IMR-90 (cell line): Measurements from ENCODE around the gene NUDT12. TPM values are rescaled to one million over a fixed set of nuclear protein-coding genes. Genes with fewer than 3 reads are reported as not detected.

Experiments
- ATAC-seq: fragments of 200-7000 bp; cut with Tn5 transposase; 2 replicates; pipeline ENCODE4 v1.9.1; 2020; ENCODE audit warnings: low read depth, mild to moderate bottlenecking, moderate library complexity
- BruUV-seq: library from RNA; stranded (reverse); fragments of 400-500 nt; replicated peaks from 2 replicates; lab custom pipeline; 2021; lab: Mats Ljungman, UMichigan
- CTCF ChIA-PET: fragments of 300-600 bp; formaldehyde crosslinking; extraction: SDS; loops from one replicate; lab custom pipeline; 2021; ENCODE audit warnings: antibody characterized with exemption; lab: Yijun Ruan, JAX
- POLR2A ChIA-PET: fragments of 300-600 bp; sonication (Branson Sonifier 250); formaldehyde crosslinking; loops from one replicate; lab custom pipeline; 2022; ENCODE audit warnings: antibody characterized with exemption; ENCODE audit not compliant: unreplicated experiment; lab: Charles Lee
- DNase-seq: peaks from one replicate; pipeline ENCODE4 v3.0.0; 2013
- H2AFZ ChIP-seq: replicated peaks from 2 replicates; pipeline ENCODE3; 2013; ENCODE audit warnings: low read length, mild to moderate bottlenecking; ENCODE audit not compliant: poor library complexity
- H2AK5ac ChIP-seq: 2 replicates; pipeline ENCODE4 v1.6.1; 2013; ENCODE audit warnings: low read depth, low read length, inconsistent platforms
- H2AK9ac ChIP-seq: replicated peaks from 2 replicates; pipeline ENCODE3; 2013; ENCODE audit warnings: mild to moderate bottlenecking, low read depth, low read length, moderate library complexity; ENCODE audit not compliant: poor library complexity
- H2BK120ac ChIP-seq: 2 replicates; pipeline ENCODE4 v1.6.1; 2013; ENCODE audit warnings: low read depth, low read length, inconsistent platforms
- H2BK15ac ChIP-seq: 3 replicates; pipeline ENCODE4 v1.6.1; 2013; ENCODE audit warnings: low read depth, low read length, inconsistent platforms
- H2BK20ac ChIP-seq: 2 replicates; pipeline ENCODE4 v1.6.1; 2013; ENCODE audit warnings: low read depth, mild to moderate bottlenecking, inconsistent platforms, low read length, moderate library complexity
- H2BK5ac ChIP-seq: 2 replicates; pipeline ENCODE4 v1.6.1; 2013; ENCODE audit warnings: mild to moderate bottlenecking, low read depth, low read length, inconsistent platforms; ENCODE audit not compliant: poor library complexity, severe bottlenecking
- H3K14ac ChIP-seq: replicated peaks from 2 replicates; pipeline ENCODE4 v1.6.1; 2013; ENCODE audit warnings: low read depth, low read length, inconsistent platforms
- H3K18ac ChIP-seq: 2 replicates; pipeline ENCODE4 v1.6.1; 2013; ENCODE audit warnings: low read depth, low read length, control low read depth
- H3K23ac ChIP-seq: 2 replicates; pipeline ENCODE4 v1.6.1; 2013; ENCODE audit warnings: low read depth, low read length, inconsistent platforms
- H3K27ac ChIP-seq: 2 replicates; pipeline ENCODE4 v1.5.1; 2013; ENCODE audit warnings: mild to moderate bottlenecking, control low read depth, low read length; ENCODE audit not compliant: insufficient read depth
- H3K27me3 ChIP-seq: 2 replicates; pipeline ENCODE4 v1.6.1; 2013; ENCODE audit warnings: low read length; ENCODE audit not compliant: control insufficient read depth, insufficient read depth
- H3K36me3 ChIP-seq: 2 replicates; pipeline ENCODE4 v1.6.1; 2013; ENCODE audit warnings: low read length, mixed read lengths; ENCODE audit not compliant: control insufficient read depth, insufficient read depth
- H3K4ac ChIP-seq: 2 replicates; pipeline ENCODE4 v1.6.1; 2013; ENCODE audit warnings: low read depth, low read length, inconsistent platforms
- H3K4me1 ChIP-seq: 2 replicates; pipeline ENCODE4 v1.6.1; 2013; ENCODE audit warnings: low read length, mixed read lengths; ENCODE audit not compliant: control insufficient read depth, insufficient read depth
- H3K4me2 ChIP-seq: 2 replicates; pipeline ENCODE4 v1.6.1; 2013; ENCODE audit warnings: low read depth, mild to moderate bottlenecking, control low read depth, low read length, moderate library complexity
- H3K4me3 ChIP-seq: 2 replicates; pipeline ENCODE4 v1.5.1; 2013; ENCODE audit warnings: low read depth, mild to moderate bottlenecking, control low read depth, low read length, moderate library complexity; ENCODE audit not compliant: insufficient read depth
- H3K56ac ChIP-seq: 2 replicates; pipeline ENCODE4 v1.6.1; 2013; ENCODE audit warnings: low read length, inconsistent platforms; ENCODE audit not compliant: insufficient read depth; ENCODE audit errors: extremely low read depth
- H3K79me1 ChIP-seq, 2 experiments: 2 replicates each; pipeline ENCODE4 v1.6.1; 2013; ENCODE audit warnings: low read length in 2 of 2, inconsistent platforms in 1 of 2, low read depth in 1 of 2
- H3K9ac ChIP-seq: 2 replicates; pipeline ENCODE4 v1.6.1; 2013; ENCODE audit warnings: low read depth, low read length, control low read depth
- H3K9me1 ChIP-seq: 2 replicates; pipeline ENCODE4 v1.6.1; 2013; ENCODE audit warnings: low read length, inconsistent platforms; ENCODE audit not compliant: insufficient read depth
- H3K9me3 ChIP-seq: 2 replicates; pipeline ENCODE4 v1.6.1; 2013; ENCODE audit warnings: low read length; ENCODE audit not compliant: control insufficient read depth, insufficient read depth
- H4K20me1 ChIP-seq: 2 replicates; pipeline ENCODE4 v1.6.1; 2013; ENCODE audit warnings: low read length, inconsistent platforms; ENCODE audit not compliant: insufficient read depth
- H4K5ac ChIP-seq: 2 replicates; pipeline ENCODE4 v1.6.1; 2013; ENCODE audit warnings: mild to moderate bottlenecking, low read depth, low read length, control low read depth
- H4K8ac ChIP-seq, 2 experiments: 2 replicates each; pipeline ENCODE4 v1.6.1; 2013; ENCODE audit warnings: low read depth in 2 of 2, low read length in 2 of 2, control low read depth in 1 of 2, inconsistent platforms in 1 of 2
- H4K91ac ChIP-seq: 2 replicates; pipeline ENCODE4 v1.6.1; 2013; ENCODE audit warnings: low read depth, low read length, inconsistent platforms; ENCODE audit not compliant: insufficient read depth
- BHLHE40 ChIP-seq: fragments of 150-350 bp; IDR thresholded peaks from 2 replicates; pipeline ENCODE4 v1.6.1; 2016; ENCODE audit warnings: mild to moderate bottlenecking, low read depth, low read length
- CHD1 ChIP-seq: IDR thresholded peaks from 2 replicates; pipeline ENCODE4 v1.6.1; 2012; ENCODE audit warnings: low read depth, low read length, improper control_type of control experiment
- CTCF ChIP-seq: conservative IDR thresholded peaks from 2 replicates; pipeline ENCODE4 v1.5.1; 2012; ENCODE audit warnings: mild to moderate bottlenecking, low read depth, low read length, improper control_type of control experiment
- ELK1 ChIP-seq: fragments of 150-350 bp; IDR thresholded peaks from 2 replicates; pipeline ENCODE4 v1.6.1; 2016; ENCODE audit warnings: low read depth, mild to moderate bottlenecking, low read length, moderate library complexity, borderline replicate concordance
- FOS ChIP-seq: fragments of 150-350 bp; IDR thresholded peaks from 2 replicates; pipeline ENCODE4 v1.6.1; 2016; ENCODE audit warnings: low read depth, low read length
- MAFK ChIP-seq: IDR thresholded peaks from 2 replicates; pipeline ENCODE4 v1.6.1; 2012; ENCODE audit warnings: low read depth, low read length, improper control_type of control experiment
- MAZ ChIP-seq: IDR thresholded peaks from 2 replicates; pipeline ENCODE4 v1.6.1; 2012; ENCODE audit warnings: low read depth, mild to moderate bottlenecking, low read length, improper control_type of control experiment, moderate library complexity, borderline replicate concordance
- MXI1 ChIP-seq: IDR thresholded peaks from 2 replicates; pipeline ENCODE4 v1.6.1; 2012; ENCODE audit warnings: low read depth, mild to moderate bottlenecking, low read length, moderate library complexity, borderline replicate concordance
- NFE2L2 ChIP-seq: fragments of 150-350 bp; IDR thresholded peaks from 2 replicates; pipeline ENCODE4 v1.6.1; 2016; ENCODE audit warnings: low read depth, mild to moderate bottlenecking, low read length
- POLR2A ChIP-seq: IDR thresholded peaks from 2 replicates; pipeline ENCODE4 v1.6.1; 2012; ENCODE audit warnings: mild to moderate bottlenecking, low read depth, low read length
- RAD21 ChIP-seq: IDR thresholded peaks from 2 replicates; pipeline ENCODE4 v1.6.1; 2012; ENCODE audit warnings: low read length, improper control_type of control experiment
- RFX5 ChIP-seq: IDR thresholded peaks from 2 replicates; pipeline ENCODE4 v1.8.0; 2012; ENCODE audit warnings: low read depth, mild to moderate bottlenecking, low read length, moderate library complexity
- SMC3 ChIP-seq: fragments of 150-350 bp; IDR thresholded peaks from 2 replicates; pipeline ENCODE4 v1.6.1; 2016; ENCODE audit warnings: low read depth, mild to moderate bottlenecking, antibody characterized with exemption, low read length, moderate library complexity
- WGBS, 2 experiments: methylation state at CpG; one replicate each; pipeline versions ENCODE4 v1.1.5 to v1.1.7; 2013; ENCODE audit warnings: missing lambda C conversion rate in 2 of 2; ENCODE audit not compliant: insufficient read length in 1 of 2; ENCODE audit errors: extremely low coverage in 2 of 2; 5-methylcytosine and 5-hydroxymethylcytosine counted together
- dilution Hi-C: fragments of 300-500 bp; cut with HindIII; formaldehyde crosslinking; loops from one replicate; pipeline ENCODE4 v1.14.3; 2018; ENCODE audit warnings: low sequenced_read_pairs; ENCODE audit not compliant: unreplicated experiment
- in situ Hi-C: fragments of 300-500 bp; cut with MboI; formaldehyde crosslinking; loops from 3 replicates; pipeline ENCODE4 v1.14.3; 2019; ENCODE audit warnings: low sequenced_read_pairs, inconsistent platforms, mixed read lengths
- intact Hi-C: fragments of 100-400 bp; cut with micrococcal nuclease; formaldehyde crosslinking; loops from 2 replicates; pipeline ENCODE4 v1.10.0; 2022
- polyA plus RNA-seq, 3 experiments: library from polyadenylated mRNA; depleted of rRNA; stranded (reverse); fragments of >200 nt; gene quantifications; 2 replicates each; pipeline ENCODE4 v1.2.3, GENCODE V29; 2012; ENCODE audit warnings: low replicate concordance in 1 of 3
- total RNA-seq: library from RNA; depleted of rRNA; stranded (reverse); fragments of >200 nt; gene quantifications from 2 replicates; pipeline ENCODE4 v1.2.3, GENCODE V29; 2012

Gene NUDT12
- total and polyA plus RNA-seq, 2 of the 4 experiments (the other 2 are of a cell fraction) = 3.7 to 5.9 TPM

GRCh38 chr5:103539376-103540330 lies 22.9 kb downstream of the NUDT12 start (continued):
- no peak for TF ChIP-seq MAZ
- no peak for TF ChIP-seq MAFK

DNA sequence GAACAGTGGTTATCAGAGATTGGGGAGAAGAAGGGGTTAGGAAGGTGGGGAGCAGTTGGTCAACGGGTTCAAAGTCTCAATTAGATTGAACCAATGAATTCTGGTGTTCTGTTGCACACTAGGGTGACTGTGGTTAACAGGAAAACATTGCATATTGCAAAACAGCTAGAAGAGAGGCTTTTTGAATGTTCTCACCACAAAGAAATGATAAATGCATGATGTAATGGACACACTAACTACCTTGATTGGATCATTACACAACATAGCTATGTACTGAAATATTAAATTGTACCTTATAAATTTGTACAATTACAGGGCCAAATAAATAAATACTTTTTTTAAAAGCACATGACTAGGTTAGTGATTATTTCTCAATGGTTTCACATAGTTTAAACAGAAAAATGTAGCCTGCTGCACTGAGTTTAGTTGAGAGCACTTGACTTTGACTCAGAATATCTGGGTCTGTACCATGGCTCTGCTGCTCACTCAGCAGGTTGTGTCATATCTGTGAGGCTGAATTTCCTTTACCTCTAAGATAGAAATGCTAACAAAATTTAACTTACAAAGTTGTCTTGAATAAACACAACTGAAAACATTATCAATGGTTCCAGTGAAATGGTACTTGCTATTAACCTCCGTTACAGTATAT lies 30.4 kb downstream of the NUDT12 start:
- Histone ChIP-seq H4K8ac (no peak overlapping the region), H2AK9ac (no peak overlapping the region), H4K20me1 (no peaks in the 10 kb centered on the region), H3K79me1 (no peaks in the 10 kb centered on the region), H3K9me1 (no peaks in the 10 kb centered on the region), H2AFZ (no peak overlapping the region), H3K27ac (no peak overlapping the region), H3K9ac (no peak overlapping the region), H2BK15ac (no peak overlapping the region), H3K27me3 (no peaks in the 10 kb centered on the region), H3K4ac (no peak overlapping the region), H3K4me1 (no peaks in the 10 kb centered on the region), H3K9me3 (no peaks in the 10 kb centered on the region), H2BK120ac (no peak overlapping the region), H3K4me2 (no peak overlapping the region), H2BK20ac (no peak overlapping the region), H2AK5ac (no peak overlapping the region), H3K56ac (no peak overlapping the region), H3K23ac (no peak overlapping the region), H2BK5ac (no peak overlapping the region), H4K91ac (no peak overlapping the region), H4K5ac (no peak overlapping the region), H3K36me3 (no peaks in the 10 kb centered on the region), H3K4me3 (no peak overlapping the region), H3K18ac (no peak overlapping the region), H3K14ac (no peak overlapping the region)
- dilution Hi-C loops = no loop called here
- WGBS, 2 experiments = no CpG with 5 or more reads among the region's 2 CpGs
- in situ Hi-C loops = no loop called here
- ChIA-PET POLR2A (no interaction called here), CTCF (interaction anchor here (1.1 to 1.5 kb wide), 2 partner anchors 13 to 15 kb away, joined by 3 to 4 read pairs; no protein-coding TSS in a partner anchor)
- intact Hi-C loops = no loop called here
- ATAC-seq (no peak), DNase-seq (no peak)
- no TSS peak for BruUV-seq
- TF ChIP-seq SMC3 = no peak
- TF ChIP-seq NFE2L2 = no peak
- no peak for TF ChIP-seq RAD21
- TF ChIP-seq MXI1 = no peak
- TF ChIP-seq CTCF = no peak
- TF ChIP-seq RFX5 = no peak
- TF ChIP-seq FOS = no peak
- TF ChIP-seq POLR2A = no peak
- no peak for TF ChIP-seq BHLHE40
- no peak for TF ChIP-seq CHD1
- TF ChIP-seq ELK1 = no peak
